WTC11 (cell line): ENCODE results near the gene RELCH. TPM values are rescaled to one million over a fixed set of nuclear protein-coding genes. Genes with fewer than 3 reads are reported as not detected.

ENCODE experiments used
- ATAC-seq: fragments of 200-7000 bp; cut with Tn5 transposase; 2 replicates; pipeline ENCODE4 v1.10.0; 2021; ENCODE audit warnings: mild to moderate bottlenecking, moderate library complexity
- CTCF ChIA-PET: fragments of 300-600 bp; sonication (Branson Sonifier 250); formaldehyde crosslinking; loops from one replicate; lab custom pipeline; 2021; ENCODE audit warnings: antibody characterized with exemption; lab: Charles Lee
- POLR2A ChIA-PET: fragments of 350-600 bp; sonication (Branson Sonifier 250); formaldehyde crosslinking; loops from one replicate; lab custom pipeline; 2021; ENCODE audit warnings: antibody characterized with exemption; lab: Charles Lee
- DNase-seq: peaks from one replicate; pipeline ENCODE4 v3.0.0; 2021; ENCODE audit warnings: low spot score
- H3K27ac Mint-ChIP-seq: 2 replicates; pipeline ENCODE4 v1.8.0; 2021; ENCODE audit warnings: mixed read lengths
- H3K27me3 Mint-ChIP-seq: 2 replicates; pipeline ENCODE4 v1.8.0; 2021; ENCODE audit warnings: low read depth, mild to moderate bottlenecking, moderate library complexity, mixed read lengths
- H3K36me3 Mint-ChIP-seq: 2 replicates; pipeline ENCODE4 v1.8.0; 2021; ENCODE audit warnings: mixed read lengths
- H3K4me1 Mint-ChIP-seq: 2 replicates; pipeline ENCODE4 v1.8.0; 2022; ENCODE audit warnings: mixed read lengths
- H3K4me3 Mint-ChIP-seq: 2 replicates; pipeline ENCODE4 v1.8.0; 2021; ENCODE audit warnings: mild to moderate bottlenecking, moderate library complexity, mixed read lengths
- H3K9me3 Mint-ChIP-seq: 2 replicates; pipeline ENCODE4 v1.8.0; 2021; ENCODE audit warnings: mixed read lengths
- ATF1 ChIP-seq: sonication (generic); formaldehyde crosslinking; IDR thresholded peaks from 2 replicates; pipeline ENCODE4 v1.8.1; 2023; ENCODE audit warnings: mild to moderate bottlenecking, moderate library complexity, missing genetic modification reagents
- CREB1 ChIP-seq: sonication (generic); formaldehyde crosslinking; IDR thresholded peaks from 2 replicates; pipeline ENCODE4 v1.8.0; 2023; ENCODE audit warnings: mild to moderate bottlenecking, missing genetic modification reagents
- FOXK1 ChIP-seq: sonication (generic); formaldehyde crosslinking; IDR thresholded peaks from 2 replicates; pipeline ENCODE4 v1.8.0; 2022; ENCODE audit warnings: mild to moderate bottlenecking, moderate library complexity, missing genetic modification reagents
- JUN ChIP-seq: sonication (generic); formaldehyde crosslinking; IDR thresholded peaks from 2 replicates; pipeline ENCODE4 v1.8.0; 2023; ENCODE audit warnings: mild to moderate bottlenecking, missing genetic modification reagents
- MXD4 ChIP-seq: fragments of 250-450 bp; sonication (Bioruptor Pico); IDR thresholded peaks from 2 replicates; pipeline ENCODE4 v1.8.0; 2021; ENCODE audit warnings: mild to moderate bottlenecking, moderate library complexity, borderline replicate concordance
- PRRX2 ChIP-seq: fragments of 250-450 bp; sonication (Bioruptor Pico); IDR thresholded peaks from 2 replicates; pipeline ENCODE4 v1.8.0; 2021; ENCODE audit warnings: mild to moderate bottlenecking
- SOX15 ChIP-seq: fragments of 250-450 bp; sonication (Bioruptor Pico); IDR thresholded peaks from 2 replicates; pipeline ENCODE4 v1.9.0; 2021; ENCODE audit warnings: mild to moderate bottlenecking
- SP1 ChIP-seq: sonication (generic); formaldehyde crosslinking; conservative IDR thresholded peaks from 2 replicates; pipeline ENCODE4 v1.8.1; 2022; ENCODE audit warnings: missing genetic modification reagents
- TP53 ChIP-seq: sonication (generic); formaldehyde crosslinking; IDR thresholded peaks from 2 replicates; pipeline ENCODE4 v1.8.1; 2023; ENCODE audit warnings: mild to moderate bottlenecking, missing genetic modification reagents
- ZNF121 ChIP-seq: sonication (generic); formaldehyde crosslinking; IDR thresholded peaks from 2 replicates; pipeline ENCODE4 v1.8.0; 2023; ENCODE audit warnings: missing genetic modification reagents
- ZNF232 ChIP-seq: sonication (generic); formaldehyde crosslinking; IDR thresholded peaks from 2 replicates; pipeline ENCODE4 v1.8.0; 2022; ENCODE audit warnings: mild to moderate bottlenecking, missing genetic modification reagents
- ZNF263 ChIP-seq: sonication (generic); formaldehyde crosslinking; IDR thresholded peaks from 2 replicates; pipeline ENCODE4 v1.8.1; 2022; ENCODE audit warnings: low read depth, mild to moderate bottlenecking, moderate library complexity, missing genetic modification reagents
- ZNF423 ChIP-seq: fragments of 250-450 bp; sonication (Bioruptor Pico); IDR thresholded peaks from 2 replicates; pipeline ENCODE4 v2.1.2; 2022; ENCODE audit warnings: mild to moderate bottlenecking, moderate library complexity
- total RNA-seq: library from RNA; stranded (reverse); gene quantifications from 3 replicates; pipeline ENCODE4 v1.2.3, GENCODE V29; 2021
- TF ChIP-seq, protein P1 (sequence below): sonication (generic); formaldehyde crosslinking; IDR thresholded peaks from 2 replicates; pipeline ENCODE4 v1.8.0; 2023; ENCODE audit warnings: missing genetic modification reagents
- TF ChIP-seq, protein P2 (sequence below): sonication (generic); formaldehyde crosslinking; IDR thresholded peaks from 2 replicates; pipeline ENCODE4 v1.8.1; 2022; ENCODE audit warnings: mild to moderate bottlenecking, missing genetic modification reagents, moderate library complexity, borderline replicate concordance
- TF ChIP-seq, protein P3 (sequence below): sonication (generic); formaldehyde crosslinking; IDR thresholded peaks from 2 replicates; pipeline ENCODE4 v1.8.1; 2022; ENCODE audit warnings: missing genetic modification reagents, borderline replicate concordance
- TF ChIP-seq, protein P4 (sequence below): fragments of 250-450 bp; sonication (Bioruptor Pico); IDR thresholded peaks from 2 replicates; pipeline ENCODE4 v1.9.0; 2021; ENCODE audit warnings: moderate library complexity, mild to moderate bottlenecking, inconsistent platforms, borderline replicate concordance
- TF ChIP-seq, protein P5 (sequence below): sonication (generic); formaldehyde crosslinking; IDR thresholded peaks from 2 replicates; pipeline ENCODE4 v1.8.1; 2023; ENCODE audit warnings: mild to moderate bottlenecking, missing genetic modification reagents, moderate library complexity
- TF ChIP-seq, protein P6 (sequence below): sonication (generic); formaldehyde crosslinking; IDR thresholded peaks from 2 replicates; pipeline ENCODE4 v1.8.1; 2022; ENCODE audit warnings: low read depth, mild to moderate bottlenecking, moderate library complexity, missing genetic modification reagents, borderline replicate concordance
- TF ChIP-seq, protein P7 (sequence below): sonication (generic); formaldehyde crosslinking; IDR thresholded peaks from 2 replicates; pipeline ENCODE4 v1.8.0; 2022; ENCODE audit warnings: mild to moderate bottlenecking, missing genetic modification reagents

RELCH gene
- total RNA-seq, 1 experiment from 2014 or later, result 30.2 TPM

DNA sequence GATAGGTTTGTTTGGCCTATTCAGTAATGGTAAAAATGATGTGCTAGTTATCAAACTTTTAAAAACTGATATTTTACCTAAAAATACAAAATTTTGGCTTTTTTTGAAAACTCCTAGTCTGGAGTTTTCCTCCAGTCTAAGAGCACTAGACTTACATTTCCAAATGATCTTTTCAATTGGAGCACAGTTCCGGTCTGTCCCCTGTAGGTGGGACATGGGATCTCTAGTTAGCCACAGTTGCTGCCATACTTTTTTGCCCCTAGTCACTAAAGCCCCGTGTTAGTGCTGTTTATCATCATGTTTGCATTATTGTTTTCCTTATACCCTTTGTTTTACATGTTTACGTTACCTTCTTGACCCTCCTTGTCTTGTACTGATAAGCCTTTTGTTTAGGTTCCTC lies 52.4 kb downstream of the RELCH start:
- Mint-ChIP-seq H3K27ac (no peak overlapping the region), H3K36me3 (peaks cover 21% of the 10 kb centered on the region), H3K27me3 (no peaks in the 10 kb centered on the region), H3K4me3 (no peak overlapping the region)
- DNase-seq, result no peak
- peak; percentile 52; the same call in 1 of the 2 replicates for ATAC-seq
- ChIA-PET CTCF (no interaction called here), POLR2A (no interaction called here)
- TF ChIP-seq, protein P1, sequence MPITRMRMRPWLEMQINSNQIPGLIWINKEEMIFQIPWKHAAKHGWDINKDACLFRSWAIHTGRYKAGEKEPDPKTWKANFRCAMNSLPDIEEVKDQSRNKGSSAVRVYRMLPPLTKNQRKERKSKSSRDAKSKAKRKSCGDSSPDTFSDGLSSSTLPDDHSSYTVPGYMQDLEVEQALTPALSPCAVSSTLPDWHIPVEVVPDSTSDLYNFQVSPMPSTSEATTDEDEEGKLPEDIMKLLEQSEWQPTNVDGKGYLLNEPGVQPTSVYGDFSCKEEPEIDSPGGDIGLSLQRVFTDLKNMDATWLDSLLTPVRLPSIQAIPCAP (CRISPR knock-in tag), result no peak
- TF ChIP-seq, all 79 proteins: peak for 0
- Mint-ChIP-seq H3K4me1 (no peaks in the 10 kb centered on the region), H3K9me3 (peaks cover 9% of the 10 kb centered on the region)

DNA sequence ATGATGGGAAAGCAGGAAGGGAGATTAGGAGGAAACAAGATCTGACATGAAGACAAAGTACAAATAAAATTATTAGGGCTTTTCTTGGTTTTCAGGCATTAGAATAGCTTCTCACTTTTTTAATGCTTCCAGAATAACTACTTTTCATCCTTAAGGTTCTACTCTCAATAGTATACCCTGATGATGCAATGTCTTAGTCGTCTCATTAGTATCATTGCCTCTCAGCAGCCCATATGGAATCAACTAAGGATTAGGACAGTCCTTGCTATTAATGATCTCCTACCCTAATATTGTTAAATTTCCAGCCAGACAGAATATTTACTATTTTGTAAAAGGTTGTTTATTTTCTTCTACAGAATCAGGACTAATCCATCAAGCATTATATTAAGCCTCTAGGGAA lies 55.9 kb downstream of the RELCH start:
- Mint-ChIP-seq H3K4me1 (no peaks in the 10 kb centered on the region), H3K4me3 (no peak overlapping the region), H3K27ac (no peak overlapping the region), H3K36me3 (peaks cover 27% of the 10 kb centered on the region), H3K27me3 (no peaks in the 10 kb centered on the region), H3K9me3 (peaks cover 9% of the 10 kb centered on the region)
- ChIA-PET POLR2A (no interaction called here), CTCF (no interaction called here)
- TF ChIP-seq MXD4 (CRISPR knock-in tag) (no peak), PRRX2 (CRISPR knock-in tag) (no peak), CREB1 (CRISPR knock-in tag) (no peak), ZNF121 (CRISPR knock-in tag) (no peak), SOX15 (CRISPR knock-in tag) (no peak), JUN (CRISPR knock-in tag) (no peak), SP1 (CRISPR knock-in tag) (no peak), TP53 (CRISPR knock-in tag) (no peak), FOXK1 (no peak), ZNF232 (CRISPR knock-in tag) (no peak), ZNF263 (CRISPR knock-in tag) (no peak), ATF1 (CRISPR knock-in tag) (no peak), ZNF423 (CRISPR knock-in tag) (no peak)
- TF ChIP-seq, protein P2, sequence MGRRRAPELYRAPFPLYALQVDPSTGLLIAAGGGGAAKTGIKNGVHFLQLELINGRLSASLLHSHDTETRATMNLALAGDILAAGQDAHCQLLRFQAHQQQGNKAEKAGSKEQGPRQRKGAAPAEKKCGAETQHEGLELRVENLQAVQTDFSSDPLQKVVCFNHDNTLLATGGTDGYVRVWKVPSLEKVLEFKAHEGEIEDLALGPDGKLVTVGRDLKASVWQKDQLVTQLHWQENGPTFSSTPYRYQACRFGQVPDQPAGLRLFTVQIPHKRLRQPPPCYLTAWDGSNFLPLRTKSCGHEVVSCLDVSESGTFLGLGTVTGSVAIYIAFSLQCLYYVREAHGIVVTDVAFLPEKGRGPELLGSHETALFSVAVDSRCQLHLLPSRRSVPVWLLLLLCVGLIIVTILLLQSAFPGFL (CRISPR knock-in tag), result no peak
- TF ChIP-seq, protein P3, sequence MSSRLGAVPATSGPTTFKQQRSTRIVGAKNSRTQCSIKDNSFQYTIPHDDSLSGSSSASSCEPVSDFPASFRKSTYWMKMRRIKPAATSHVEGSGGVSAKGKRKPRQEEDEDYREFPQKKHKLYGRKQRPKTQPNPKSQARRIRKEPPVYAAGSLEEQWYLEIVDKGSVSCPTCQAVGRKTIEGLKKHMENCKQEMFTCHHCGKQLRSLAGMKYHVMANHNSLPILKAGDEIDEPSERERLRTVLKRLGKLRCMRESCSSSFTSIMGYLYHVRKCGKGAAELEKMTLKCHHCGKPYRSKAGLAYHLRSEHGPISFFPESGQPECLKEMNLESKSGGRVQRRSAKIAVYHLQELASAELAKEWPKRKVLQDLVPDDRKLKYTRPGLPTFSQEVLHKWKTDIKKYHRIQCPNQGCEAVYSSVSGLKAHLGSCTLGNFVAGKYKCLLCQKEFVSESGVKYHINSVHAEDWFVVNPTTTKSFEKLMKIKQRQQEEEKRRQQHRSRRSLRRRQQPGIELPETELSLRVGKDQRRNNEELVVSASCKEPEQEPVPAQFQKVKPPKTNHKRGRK (CRISPR knock-in tag), result no peak
- TF ChIP-seq, protein P4, sequence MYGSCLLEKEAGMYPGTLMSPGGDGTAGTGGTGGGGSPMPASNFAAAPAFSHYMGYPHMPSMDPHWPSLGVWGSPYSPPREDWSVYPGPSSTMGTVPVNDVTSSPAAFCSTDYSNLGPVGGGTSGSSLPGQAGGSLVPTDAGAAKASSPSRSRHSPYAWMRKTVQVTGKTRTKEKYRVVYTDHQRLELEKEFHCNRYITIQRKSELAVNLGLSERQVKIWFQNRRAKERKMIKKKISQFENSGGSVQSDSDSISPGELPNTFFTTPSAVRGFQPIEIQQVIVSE, result no peak
- TF ChIP-seq, protein P5, sequence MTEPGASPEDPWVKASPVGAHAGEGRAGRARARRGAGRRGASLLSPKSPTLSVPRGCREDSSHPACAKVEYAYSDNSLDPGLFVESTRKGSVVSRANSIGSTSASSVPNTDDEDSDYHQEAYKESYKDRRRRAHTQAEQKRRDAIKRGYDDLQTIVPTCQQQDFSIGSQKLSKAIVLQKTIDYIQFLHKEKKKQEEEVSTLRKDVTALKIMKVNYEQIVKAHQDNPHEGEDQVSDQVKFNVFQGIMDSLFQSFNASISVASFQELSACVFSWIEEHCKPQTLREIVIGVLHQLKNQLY (CRISPR knock-in tag), result no peak
- TF ChIP-seq, protein P6, sequence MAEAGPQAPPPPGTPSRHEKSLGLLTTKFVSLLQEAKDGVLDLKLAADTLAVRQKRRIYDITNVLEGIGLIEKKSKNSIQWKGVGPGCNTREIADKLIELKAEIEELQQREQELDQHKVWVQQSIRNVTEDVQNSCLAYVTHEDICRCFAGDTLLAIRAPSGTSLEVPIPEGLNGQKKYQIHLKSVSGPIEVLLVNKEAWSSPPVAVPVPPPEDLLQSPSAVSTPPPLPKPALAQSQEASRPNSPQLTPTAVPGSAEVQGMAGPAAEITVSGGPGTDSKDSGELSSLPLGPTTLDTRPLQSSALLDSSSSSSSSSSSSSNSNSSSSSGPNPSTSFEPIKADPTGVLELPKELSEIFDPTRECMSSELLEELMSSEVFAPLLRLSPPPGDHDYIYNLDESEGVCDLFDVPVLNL (CRISPR knock-in tag), result no peak
- TF ChIP-seq, protein P7, sequence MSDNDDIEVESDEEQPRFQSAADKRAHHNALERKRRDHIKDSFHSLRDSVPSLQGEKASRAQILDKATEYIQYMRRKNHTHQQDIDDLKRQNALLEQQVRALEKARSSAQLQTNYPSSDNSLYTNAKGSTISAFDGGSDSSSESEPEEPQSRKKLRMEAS, result no peak
- ATAC-seq, result no peak
- no peak for DNase-seq
